ENCODE data around the gene PRKCB.

- TF ChIP-seq CTCF (IDR thresholded peaks at IDR 0.05) (no peak), POLR2A (IDR thresholded peaks at IDR 0.05) (no peak)
Measured at GRCh38 chr16:23955088-23955487, 119.3 kb downstream of the PRKCB start.
